Activated T-helper 9 cell treated with anti-CD3 and anti-CD28 coated beads, Interleukin-2, amount 50 U/mL, for 16 hours (primary cell): ENCODE results near the gene KAT8.
A peak's percentile ranks its signal among the peaks of the same experiment; 100 is the strongest.
"Not testable (repeated sequence)": the region's sequence is repeated elsewhere in the genome, so short reads cannot be mapped to it uniquely, and the experiment has no call there.

Experiments used
- DNase-seq: peaks from one replicate; pipeline ENCODE4 v3.0.0-alpha.2; 2020; ENCODE audit warnings: low read depth

Gene KAT8

DNA sequence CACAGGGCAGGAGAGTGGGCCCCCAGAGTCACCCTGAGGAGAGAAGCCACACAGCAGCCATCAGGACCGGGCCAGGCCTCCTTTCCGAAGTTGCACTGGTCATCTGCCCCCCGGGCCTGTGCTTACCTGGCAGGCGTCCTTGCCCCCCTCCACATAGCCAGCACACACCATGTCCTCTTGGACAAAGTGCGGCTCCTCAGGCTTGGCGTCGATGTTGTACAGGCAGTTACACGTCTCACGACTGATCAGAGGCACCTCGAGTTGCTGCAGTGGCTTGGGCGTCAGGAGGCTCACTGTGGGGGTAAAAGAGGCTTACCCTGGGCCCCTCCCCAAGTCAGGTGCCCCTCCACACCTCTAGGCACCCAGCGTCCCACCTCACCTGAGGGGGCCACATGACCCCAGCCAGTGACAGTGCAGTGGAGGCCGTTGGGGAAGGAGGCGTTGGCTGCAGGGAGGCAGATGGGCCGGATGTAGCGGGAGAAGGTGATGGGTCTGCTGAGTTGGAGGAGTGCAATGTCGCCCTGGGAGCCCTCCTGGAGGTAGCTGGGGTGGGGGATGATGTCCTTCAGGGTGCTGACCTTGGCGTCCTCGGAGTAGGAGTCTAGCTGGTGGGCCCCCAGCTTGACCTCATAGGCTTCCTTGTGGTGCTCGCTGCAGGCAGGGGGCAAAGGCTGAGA, 15.0 kb downstream of the KAT8 start:
- no peak for DNase-seq

DNA sequence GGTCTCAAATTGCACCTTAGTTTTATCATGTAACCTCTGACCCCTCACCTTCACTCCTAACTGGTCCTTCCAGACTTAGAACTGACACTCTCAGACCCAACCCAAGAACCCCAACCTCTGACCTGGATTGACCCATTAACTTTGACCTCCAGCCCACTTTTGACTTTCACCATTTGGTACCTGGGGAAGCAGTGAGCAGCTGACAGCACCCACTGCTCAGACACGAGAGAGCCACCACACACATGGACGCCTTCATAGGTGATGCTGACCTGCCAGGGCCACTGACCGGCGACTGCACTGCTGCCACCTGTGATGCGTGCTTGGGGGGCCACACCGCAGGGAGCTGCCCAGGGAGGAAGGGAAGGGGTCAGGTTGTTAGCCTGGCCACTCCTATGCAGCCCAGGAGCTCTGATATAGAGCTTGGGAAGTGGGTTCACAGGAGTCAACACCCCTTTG, 15.6 kb downstream of the KAT8 start:
- no peak for DNase-seq

DNA sequence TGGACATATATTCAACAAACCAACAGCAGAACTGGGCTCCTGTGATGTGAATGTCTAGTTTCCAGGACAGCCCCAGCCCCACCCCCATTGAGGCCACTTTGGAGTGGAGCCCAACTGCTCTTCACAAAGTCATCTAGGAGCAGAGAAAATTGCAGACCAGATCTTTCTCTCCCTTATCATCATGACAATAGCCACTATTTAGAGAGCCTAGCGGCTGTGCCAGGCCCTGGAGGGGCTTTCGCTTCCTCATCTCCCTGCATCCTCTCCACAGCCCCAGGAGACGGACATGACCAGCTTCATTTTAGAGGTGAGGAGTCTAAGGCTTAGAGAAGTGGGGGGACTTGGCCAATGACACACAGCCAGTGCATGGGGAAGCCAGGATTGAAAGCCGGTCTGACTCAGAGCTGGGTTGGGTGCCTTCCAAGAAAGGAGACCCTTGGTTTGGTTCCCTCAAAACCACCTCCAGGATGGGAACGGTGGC, 16.7 kb downstream of the KAT8 start:
- DNase-seq, result no peak

DNA sequence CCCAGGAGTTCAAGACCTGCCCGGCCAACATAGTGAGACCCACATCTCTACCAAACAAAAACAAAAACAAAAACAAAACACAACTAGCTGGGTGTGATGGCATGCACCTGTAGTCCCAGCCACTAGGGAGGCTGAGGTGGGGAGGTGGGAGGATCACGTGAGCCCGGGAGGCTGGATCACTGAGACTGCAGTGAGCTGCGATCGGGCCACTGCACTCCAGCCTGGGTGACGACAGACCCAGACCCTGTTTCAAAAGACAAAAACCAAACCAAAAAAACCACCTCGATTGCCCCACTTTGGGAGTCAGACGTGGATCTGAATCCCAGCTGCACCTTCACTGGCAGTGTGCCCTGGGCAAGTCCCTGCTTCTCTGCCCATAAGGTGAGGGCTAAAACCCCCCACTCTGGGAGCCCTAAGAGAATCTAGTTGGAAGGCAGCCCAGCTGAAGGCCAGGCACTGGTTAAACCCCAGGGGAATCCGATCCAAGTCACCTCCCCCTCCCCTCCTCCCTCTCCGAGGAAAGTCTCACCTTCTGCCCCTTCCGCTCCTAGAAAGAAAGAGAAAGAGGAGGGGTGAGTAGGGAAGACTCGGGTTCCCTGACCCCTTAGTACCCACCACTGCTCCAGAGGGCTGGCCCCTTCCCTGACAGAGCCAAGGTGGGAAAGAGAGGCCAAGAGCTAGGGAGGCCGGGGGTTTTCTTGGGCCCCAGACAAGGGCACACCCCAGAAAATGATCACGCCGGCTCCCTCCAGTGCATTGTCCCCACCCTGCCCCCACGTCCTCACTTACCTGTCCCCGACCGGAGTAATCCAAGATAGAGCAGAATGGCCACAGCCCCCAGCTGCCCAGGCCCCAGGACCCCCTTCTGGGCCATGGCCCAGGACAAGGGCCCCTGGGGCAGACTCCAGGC, 17.4 kb downstream of the KAT8 start:
- no peak for DNase-seq

DNA sequence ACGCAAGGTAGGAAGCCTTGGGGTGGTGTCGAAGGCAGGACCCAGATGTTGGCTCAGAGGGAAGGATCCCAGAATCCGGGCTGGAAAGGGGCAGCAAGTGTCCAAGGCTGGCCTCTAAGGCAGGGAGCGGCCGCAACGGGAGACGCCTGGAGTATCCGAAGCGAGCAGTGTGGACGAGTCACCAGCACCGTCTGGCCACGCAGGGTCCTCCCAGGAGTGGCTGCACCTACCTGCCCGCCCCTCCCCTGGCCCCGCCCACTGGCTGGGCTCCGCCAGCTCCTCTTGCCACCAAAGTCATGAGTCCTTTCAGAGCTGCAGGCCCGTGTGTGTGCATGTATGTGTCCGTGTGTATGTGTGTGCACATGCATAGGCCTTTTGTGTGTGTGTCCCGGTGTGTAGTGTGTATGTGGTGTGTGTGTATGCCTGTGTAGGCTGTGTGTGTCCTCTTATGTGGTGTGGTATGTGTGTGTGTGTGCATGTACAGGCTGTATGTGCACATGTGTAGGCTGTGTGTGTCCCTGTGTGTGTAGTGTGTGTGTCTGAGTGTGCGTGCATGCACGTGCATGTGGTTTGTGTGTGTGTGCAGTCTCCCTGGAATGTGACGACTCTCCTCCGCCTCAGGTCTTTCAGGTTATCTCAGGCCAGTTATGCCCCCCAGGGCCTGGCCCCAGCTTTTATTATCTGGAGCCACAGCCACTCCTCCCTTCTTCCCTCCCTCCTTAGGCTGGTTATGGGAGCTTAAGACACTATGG, 18.2 kb downstream of the KAT8 start, which contains the start of gene PRSS8:
PRSS8 (minus strand) TSS at position 193 of the 752 bp plus-strand sequence. CDS start 229 bp downstream, outside the sequence.
- DNase-seq, result no peak

DNA sequence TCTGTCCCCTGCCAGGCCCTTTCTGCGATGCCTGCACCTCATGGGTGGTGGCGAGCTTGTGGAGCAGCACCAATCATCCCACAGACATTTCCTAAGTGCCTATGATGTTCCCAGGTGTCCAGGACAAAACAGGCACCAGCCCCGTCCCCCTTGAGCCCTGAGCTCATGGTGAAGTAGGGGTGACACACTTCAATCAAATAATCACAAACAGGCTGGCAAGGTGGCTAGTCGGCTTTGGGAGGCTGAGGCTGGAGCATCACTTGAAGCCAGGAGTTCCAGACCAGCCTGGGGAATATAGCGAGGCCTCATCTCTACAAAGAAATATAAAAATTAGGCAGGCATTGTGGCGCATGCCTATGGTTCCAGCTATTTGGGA, 18.8 kb downstream of the KAT8 start:
- DNase-seq, result no peak

DNA sequence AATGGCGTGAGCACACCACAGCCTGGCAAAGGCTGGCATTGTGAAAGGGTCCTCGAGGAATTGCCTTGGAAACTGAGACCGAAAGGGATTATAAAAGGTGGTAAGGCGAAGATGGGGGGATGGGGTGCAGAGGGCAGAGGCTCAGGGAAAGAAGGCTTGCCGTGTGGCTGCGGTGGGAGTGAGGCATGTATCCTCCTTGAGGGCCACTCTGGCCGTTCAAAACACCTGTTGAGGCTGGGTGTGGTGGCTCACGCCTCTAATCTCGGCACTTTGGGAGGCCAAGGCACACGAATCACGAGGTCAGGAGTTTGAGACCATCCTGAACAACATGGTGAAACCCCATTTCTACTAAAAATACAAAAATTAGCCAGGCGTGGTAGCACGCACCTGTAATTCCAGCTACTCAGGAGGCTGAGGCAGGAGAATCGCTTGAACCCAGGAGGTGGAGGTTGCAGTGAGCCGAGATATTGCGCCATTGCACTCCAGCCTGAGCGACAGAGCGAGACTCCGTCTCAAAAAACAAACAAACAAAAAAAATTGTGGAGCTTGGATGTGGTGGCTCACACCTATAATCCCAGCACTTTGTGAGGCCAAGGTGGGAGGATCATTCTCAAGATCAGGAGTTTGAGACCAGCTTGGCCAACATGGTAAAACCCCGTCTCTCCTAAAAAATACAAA, 19.5 kb downstream of the KAT8 start:
- DNase-seq, result not testable (repeated sequence)

DNA sequence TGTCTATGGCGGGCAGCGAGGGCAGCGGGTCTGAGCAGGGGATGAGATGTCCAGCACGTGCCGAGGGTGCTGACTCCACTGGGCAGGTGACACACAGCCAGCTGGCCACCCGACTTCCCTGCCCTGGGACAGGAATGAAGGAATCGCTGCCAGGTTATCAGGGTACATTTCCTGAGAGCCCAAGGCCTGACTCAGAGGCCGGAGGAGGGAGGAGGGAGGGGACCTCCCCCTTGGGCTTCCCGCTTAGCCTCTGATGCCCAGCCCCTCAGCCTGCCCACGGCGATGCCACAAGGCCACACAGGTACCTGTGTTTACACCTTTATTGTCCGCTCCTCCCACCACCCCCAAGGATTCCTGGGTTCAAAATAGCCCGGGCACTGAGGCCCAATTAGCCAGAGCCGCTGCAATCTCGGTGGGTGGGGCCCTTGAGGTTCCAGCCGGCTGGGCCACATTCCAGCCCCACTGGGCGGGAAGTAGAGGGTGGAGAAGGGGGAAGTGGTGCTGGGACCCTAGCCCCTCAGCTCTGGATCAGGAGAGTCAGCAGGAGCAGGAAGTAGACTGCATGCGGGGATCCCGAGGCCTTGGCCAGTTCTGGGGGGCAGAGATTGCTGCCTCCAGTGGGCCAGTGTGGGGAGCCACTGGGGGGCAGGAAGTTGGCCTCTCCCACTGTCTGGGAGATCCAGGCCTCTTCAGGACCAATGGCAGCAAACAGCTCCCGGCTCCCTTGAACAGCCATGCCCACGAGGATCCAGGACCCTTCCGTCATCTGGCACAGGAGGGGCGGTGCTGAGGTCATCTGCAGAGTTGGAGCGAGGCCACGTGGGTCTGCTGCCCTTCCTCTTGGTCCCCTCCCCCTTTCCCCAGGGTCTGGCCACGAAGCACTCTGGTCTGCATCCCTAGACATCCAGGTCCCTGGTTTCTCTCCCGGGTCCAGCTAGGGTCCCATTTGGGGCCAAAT, 21.4 kb downstream of the KAT8 start:
- no peak for DNase-seq

DNA sequence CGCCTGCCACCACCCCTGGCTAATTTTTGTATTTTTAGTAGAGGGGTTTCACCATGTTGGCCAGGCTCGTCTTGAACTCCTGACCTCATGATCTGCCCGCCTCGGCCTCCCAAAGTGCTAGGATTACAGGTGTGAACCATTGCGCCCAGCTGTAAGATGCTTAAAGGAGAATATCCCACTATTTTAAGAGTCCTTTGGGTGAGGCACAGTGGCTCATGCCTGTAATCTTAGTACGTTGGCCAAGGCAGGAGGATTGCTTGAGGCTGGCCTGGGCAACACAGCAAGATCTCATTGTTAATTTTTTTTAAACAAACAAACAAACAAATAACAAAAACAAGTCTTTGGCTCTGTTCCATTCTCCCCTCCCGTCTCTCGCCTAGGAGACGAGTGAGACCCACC, 23.6 kb downstream of the KAT8 start:
- not testable (repeated sequence) for DNase-seq

DNA sequence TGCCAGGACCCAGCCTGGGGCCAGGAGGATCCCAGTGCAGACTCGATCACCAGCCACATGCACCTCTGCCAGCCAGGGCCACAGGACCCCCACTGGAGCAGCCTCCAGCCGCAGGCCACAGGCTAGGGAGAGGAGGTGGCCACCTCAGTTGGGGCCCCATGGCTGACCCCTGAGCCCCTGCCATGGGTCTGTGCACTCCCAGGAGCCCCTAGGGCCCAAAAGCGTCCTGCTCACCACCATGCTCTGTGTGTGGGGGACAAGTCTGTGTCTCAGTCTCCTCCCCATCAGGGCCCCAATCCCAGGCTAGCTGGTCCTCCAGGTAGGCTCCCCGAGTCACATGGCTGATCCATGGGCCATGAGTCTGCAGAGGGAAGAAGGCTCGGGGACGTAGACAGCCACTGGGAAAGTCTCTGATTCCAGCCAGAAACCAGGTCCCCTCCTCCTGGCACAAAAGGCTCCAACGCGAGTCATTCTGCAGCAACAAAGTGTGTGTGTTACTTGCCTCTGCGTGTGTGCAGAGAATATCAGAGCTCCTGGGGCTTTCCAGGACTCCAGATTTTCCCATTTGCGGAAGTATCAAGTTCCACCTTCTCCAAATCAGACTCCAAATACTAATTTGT, 24.1 kb downstream of the KAT8 start:
- no peak for DNase-seq

DNA sequence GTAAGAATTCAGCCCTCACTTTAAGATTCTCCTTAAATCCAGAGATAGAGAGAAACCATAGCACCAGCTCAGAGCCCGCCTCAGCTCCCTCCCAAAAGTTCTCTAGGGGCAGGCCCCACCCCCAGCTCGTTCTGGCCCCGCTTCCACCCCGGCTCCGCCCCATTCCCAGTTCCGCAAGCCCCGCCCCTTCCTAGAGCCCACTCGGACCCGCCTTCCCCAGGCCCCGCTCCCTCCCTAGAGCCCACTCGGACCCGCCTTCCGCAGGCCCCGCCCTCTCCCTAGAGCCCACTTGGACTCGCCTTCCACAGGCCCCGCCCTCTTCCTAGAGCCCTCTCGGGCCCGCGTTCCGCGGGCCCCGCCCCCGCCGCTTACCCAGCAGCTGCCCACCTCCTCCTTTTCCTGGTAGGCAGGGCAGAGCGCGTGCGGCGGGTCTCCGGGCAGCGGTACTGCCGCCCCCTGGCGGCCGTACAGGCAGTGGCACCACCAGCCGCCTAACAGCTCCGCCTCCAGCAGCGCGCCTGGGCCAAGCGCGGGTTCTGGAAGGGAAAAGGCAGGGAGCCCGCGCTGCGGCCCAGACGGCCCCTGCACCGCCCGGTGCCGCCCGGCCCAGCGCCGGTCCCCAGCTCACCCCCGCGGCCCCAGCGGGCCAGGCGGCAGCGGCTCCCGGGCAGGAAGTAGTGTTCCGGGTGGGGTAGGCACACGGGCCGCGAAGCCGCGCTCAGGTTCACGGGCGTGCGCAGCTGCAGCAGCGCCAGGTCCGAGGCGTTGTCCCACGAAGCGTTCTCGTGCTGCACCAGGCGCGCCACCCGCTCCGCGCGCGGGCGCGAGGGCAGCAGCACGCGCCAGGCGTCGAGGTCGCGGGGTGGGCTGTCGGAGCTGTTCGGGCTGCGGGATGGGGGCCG, 24.9 kb downstream of the KAT8 start:
- peak; percentile 95 for DNase-seq

DNA sequence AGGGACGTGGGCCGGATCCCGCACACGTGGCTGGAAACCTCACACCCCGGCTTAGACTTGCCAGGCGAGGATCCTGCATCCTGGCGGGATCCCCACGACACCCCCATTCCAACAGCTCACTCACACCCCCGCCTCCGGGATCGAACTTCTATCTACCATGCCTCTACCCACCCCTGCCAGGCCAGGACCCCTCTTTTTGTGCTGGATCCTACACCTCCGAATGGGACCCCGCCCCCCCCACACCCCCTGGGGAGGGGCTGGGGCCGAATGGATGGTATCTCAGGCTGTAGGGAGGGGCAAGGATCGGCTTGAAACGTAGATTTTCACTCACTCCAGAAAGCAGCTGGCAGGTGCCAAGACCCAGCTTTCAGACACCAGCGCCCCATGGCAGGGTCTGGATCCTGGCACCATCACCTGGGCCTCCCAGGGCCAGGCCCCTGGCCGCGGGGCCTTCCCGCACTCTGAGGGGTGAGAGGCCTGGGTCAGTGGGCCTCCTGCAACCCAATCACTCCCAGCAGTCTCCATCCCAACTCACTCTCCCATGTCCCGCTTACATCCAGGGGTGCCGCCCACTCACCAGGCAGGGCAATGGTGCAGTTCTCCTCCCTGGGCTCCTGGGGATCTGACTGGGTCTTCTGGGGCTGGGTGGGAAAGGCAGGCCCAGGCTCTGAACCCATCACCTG, 25.7 kb downstream of the KAT8 start:
- no peak for DNase-seq

DNA sequence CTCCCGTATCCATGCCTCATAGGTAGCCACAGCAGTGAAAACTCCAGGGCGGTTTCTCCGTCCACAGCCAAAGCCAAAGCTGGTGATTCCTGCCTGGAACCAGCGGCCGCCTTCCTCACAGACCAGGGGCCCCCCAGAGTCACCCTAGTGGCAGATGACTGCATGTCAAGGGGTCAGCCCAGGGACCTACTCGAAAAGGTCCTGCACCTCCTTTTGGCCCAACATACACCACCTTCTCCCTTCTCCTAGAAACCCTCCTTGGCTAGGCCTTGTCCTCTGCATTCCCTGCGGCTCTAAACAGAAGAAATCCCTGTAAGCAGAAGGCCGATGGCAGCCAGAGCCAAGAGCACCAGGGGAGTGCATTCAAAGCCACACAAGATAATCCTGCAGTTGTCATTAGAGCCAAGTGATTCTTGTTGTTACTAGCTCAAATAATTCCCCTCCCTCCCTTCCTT, 26.3 kb downstream of the KAT8 start:
- no peak for DNase-seq

DNA sequence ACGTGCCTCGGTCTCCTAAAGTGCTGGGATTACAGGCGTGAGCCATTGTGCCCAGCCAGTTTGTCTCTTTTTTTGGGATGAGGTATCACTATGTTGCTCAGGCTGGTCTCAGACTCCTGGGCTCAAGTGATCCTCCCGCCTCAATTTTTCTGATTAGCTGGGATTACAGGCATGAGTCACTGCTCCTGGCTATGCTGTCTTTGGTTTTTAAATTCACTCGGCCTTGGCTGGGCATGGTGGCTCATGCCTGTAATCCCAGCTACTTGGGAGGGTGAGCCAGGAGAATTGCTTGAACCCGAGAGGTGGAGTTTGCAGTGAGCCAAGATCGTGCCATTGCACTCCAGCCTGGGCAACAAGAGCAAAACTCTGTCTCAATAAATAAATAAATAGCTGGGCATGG, 27.0 kb downstream of the KAT8 start:
- not testable (repeated sequence) for DNase-seq

DNA sequence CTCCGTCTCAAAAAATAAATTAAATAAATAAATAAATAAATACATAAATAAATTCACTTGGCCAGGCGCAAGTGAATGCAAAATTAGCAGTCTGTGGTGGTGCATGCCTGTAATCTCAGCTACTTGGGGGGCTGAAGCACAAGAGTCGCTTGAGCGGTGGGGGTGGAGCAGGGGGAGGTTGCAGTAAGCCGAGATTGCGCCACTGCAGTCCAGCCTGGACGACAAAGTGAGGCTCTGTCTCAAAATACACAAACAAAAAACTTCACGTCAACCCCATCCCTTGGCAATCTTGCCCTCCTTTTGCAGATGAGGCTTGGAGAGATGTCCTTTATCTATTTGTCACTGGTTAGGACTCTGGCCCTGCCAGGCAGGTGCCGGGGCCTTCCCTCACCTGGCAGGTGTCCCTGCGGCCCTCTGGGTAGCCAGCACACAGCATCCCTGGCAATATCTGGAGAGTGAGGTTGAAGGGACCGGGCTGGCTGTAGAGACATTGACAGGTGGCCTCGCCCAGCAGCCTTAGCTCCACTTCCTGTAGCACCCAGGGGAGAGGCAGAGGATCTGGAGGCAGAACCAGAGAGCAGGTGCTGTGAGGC, 28.0 kb downstream of the KAT8 start:
- no peak for DNase-seq

DNA sequence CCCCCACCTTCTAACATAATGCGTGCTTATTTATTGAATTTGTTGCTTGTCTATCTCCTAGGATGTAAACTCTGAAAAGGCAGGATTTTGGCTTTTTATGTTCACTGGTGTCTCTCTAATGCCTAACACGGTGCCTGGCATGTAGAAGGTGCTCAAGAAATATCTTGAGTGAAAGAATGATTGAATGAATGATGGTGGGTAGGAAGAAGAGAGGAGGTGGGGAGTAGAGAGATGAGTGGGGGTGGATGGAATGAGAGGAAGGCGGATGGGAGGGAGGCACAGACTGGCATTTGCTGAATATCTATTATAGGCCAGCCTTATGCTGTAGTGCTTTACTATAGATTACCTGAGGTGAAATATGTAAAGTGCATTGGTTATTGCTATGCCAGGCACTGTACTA, 30.1 kb downstream of the KAT8 start:
- no peak for DNase-seq

DNA sequence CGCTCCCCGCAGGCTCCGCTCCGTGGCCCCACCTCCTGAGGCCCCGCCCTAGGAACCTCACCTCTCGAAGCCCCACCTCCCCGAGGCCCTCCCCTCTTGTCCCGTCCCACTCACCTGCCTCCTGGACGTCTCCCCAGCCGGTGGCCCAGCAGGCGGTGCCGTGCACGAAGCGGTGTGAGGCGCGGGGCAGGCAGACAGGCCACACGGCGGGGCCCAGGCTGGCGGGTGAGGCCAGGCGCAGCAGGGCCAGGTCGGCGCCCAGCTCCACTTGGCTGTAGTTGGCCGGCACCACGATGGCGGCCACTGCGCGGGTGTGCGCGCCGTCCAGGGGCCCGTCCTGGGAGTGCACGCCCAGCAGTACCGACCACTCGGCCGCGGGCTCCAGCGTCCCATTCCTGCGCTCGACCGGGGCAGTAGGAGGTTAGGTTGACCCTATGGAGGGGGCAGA, 30.8 kb downstream of the KAT8 start:
- no peak for DNase-seq

DNA sequence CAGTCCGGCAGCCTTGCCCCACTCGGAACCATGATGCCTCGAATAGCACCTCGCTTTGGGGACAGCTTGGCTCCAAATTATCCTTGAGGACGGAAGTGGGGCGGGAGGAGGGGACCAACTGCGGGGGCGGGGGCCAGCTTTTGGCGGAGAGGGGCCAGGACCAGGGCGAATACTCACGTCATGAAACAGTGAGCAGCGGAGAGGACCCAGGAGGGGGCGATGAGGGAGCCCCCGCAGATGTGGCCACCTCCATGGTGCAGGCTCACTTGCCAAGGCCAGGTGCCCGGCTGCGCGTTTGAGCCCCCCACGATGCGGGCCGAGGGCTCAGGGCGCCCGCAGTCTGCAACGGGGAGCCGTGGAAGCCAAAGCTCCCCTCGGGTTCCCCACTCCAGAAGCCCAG, 31.4 kb downstream of the KAT8 start:
- DNase-seq, result no peak
